Measurements from ENCODE around the gene SRP9. TPM values are rescaled to one million over a fixed set of nuclear protein-coding genes. Genes with fewer than 3 reads are reported as not detected.
A peak's percentile ranks its signal among the peaks of the same experiment; 100 is the strongest.

Gene SRP9, protein sequence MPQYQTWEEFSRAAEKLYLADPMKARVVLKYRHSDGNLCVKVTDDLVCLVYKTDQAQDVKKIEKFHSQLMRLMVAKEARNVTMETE
- polyA plus RNA-seq (2012; ENCODE audit: insufficient read depth, insufficient read length), result 539 TPM

DNA sequence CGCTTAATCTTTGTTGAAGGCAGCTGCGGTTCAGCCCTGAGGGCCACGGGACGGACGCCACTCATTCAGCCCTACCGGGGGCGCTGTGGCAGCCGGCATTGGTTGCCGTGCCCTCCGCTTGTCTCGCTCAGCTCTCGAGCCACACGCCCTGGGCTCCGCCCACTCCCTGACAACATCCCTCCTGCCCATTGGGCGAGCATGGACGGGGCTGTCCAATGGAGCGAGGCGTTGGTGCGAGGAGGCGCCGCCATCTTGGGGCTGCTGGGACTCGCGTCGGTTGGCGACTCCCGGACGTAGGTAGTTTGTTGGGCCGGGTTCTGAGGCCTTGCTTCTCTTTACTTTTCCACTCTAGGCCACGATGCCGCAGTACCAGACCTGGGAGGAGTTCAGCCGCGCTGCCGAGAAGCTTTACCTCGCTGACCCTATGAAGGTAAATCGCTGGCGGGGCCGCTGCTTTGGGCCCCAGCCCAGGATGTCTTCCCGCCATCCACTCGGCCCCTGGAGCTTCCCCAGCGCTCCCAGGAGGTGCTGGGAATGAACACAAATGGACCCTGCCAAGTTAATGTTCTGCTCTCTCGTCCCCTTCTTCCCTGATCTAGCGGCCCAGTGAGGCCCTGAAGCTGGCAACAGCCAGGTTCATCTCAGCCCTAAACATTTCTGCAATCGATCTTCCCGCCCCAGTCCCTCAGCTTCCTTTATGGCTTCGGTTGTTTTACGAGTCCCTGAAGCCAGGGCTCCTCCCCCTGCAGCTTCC lies at the start of gene SRP9:
Gene SRP9, plus strand, starts transcription at position 244 of the 754 bp plus-strand sequence. Its CDS starts 115 bp downstream, at position 359.
- DNase-seq (ENCODE audit: low read depth, low spot score), result peak; percentile 99
- peak within 1 kb of the TSS; percentile 84 for H3K4me3 ChIP-seq (ENCODE audit: low read length)

DNA sequence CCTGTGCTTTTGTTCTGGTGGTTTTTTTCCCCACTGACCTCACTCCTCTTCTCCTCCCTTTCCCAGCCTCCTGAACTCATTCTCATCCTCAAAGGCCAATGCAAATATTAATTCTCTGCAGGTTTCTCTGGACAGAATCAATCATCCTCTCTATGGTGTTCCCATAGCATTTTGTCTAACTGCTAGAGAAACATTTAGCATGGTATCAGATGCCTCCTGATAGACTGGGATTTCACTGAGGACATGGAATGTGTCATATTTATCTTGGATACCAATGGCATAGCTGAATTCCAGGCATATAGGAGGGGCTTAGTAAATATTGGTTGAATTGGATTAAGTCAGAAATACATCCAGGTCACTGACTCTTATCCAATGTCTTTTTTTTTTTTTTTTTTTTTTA lies 46.1 kb upstream of the SRP9 start:
- DNase-seq (ENCODE audit: low read depth, low spot score), result no peak
- no peak overlapping the region for H3K4me3 ChIP-seq (ENCODE audit: low read length)

DNA sequence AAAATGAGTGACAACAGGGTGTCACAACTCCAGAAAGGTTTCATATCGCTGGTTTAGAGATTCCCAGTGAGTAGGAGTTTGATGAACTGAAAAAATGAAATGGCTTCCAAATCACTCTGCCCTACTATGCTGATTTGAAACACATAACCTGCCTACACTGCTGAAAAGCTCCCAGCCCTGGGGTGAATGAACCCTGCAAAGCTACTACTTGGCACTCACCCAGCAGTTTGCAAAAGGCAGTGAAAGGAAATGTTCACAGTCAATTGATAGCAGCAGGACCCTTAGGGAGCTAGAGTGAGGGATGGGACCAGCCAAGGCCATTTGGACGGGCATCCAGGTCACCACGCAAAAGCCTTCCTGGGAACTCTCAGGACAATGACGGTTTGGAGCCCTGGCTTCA lies 44.4 kb upstream of the SRP9 start:
- no peak for DNase-seq (ENCODE audit: low read depth, low spot score)
- H3K4me3 ChIP-seq (ENCODE audit: low read length), result no peak overlapping the region

DNA sequence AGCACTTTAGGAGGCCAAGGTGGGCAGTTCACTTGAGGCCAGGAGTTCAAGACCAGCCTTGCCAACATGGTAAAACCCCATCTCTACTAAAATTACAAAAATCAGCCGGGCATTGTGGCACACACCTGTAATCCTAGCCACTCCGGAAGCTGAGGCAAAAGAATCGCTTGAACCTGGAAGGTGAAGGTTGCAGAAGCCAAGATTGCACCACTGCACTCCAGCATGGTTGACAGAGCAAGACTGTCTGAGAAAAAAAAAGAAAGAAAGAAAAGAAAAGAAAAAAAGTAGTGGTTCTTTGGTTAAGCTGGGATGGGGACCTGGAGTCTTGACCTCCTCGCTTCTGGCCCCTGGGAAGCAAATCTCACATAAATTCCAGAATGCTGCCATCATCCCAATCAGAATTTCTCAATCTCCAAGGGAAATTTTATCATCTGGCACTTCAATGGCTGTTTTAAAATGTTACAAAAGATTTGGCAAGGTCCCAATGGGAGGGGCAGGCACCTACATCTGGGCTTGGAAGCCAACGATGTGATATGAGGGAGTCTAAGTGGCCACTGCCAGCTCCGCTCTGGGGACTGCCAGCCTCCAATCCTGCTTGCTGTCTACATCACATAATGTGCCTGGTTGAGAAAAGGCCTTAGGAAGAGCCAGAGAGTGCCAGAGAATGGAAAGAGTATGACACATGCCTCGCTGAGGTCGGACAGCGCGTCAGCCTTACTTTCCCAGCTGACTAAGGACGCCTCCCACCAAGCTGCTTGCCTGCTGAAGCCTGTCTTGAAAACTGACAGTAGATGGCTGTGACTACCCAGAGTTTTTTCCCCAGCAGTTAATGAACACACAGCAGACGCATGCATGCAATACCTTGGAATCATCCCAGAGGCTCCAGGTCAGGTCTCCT lies 42.1 kb upstream of the SRP9 start:
- no peak for DNase-seq (ENCODE audit: low read depth, low spot score)
- no peak overlapping the region for H3K4me3 ChIP-seq (ENCODE audit: low read length)

DNA sequence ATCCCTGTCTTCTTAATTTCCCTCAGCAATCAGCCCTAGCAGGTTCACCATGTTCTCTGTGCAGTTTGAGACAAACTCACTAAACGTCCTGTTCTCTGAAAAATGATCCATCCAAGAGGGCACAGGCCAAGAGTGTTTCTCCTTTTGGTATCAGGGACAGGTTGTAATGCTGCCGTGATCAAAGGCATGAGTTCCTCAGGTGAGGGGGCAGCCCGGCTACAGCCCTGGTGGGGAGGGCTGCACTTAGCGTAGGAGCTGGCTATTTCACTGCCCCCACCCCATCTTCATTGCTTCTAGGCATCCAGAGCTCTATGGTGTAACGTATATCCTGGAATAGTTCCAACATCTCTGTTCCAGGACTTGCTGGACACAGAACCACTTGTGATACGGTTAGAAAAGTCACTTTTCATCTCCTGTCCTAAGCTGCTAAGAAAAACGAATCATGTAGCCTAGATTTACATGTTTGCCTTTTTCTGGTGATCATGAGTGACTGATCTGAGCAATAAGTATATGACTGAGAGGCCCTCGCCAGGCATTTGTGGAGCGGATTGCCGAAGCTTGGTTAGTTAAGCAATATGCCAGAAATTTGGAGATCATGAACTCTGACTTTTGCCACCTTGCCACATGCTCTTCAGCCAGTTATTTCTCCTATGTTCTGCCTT lies 41.1 kb upstream of the SRP9 start:
- DNase-seq (ENCODE audit: low read depth, low spot score), result no peak
- H3K4me3 ChIP-seq (ENCODE audit: low read length), result no peak overlapping the region

DNA sequence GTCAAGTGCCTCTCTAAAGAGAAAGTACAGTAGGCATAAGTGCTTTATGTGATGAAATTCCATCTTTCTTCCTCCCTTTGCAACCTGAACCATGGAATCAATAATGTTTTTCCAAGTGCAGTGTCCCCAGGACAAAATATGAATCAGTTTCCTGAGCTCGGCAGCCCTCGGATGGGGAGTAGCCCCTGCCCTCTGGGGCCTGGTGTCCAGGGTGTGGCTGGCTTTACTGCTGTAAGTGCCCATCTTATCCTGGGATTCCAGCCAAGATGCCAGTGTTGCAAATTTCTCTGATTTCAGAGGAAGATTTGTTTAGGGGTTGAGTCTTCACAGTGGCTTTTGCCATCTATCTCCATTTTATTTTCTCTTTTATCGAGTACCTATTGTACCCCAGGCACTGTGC lies 40.5 kb upstream of the SRP9 start:
- no peak overlapping the region for H3K4me3 ChIP-seq (ENCODE audit: low read length)
- DNase-seq (ENCODE audit: low read depth, low spot score), result no peak

DNA sequence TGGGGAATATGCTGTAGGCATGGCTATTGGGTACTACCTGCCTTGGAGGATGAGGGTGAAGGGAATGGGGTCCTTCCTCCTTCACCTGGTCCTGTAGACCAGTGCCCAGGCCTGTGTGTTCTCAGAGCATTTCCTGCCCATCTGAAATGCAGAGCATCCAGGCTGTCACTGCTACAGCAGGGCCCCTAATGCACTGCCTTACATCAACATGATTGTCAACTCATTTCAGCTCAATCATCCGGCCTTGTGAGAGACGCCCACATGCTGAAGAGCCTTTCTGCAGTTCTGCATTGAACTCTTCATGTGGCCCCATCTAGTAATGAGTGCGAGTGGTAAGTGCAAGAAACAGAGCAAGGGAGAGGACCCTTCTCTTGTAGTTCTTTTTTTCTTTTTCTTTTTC lies 39.8 kb upstream of the SRP9 start:
- H3K4me3 ChIP-seq (ENCODE audit: low read length), result no peak overlapping the region
- no peak for DNase-seq (ENCODE audit: low read depth, low spot score)

DNA sequence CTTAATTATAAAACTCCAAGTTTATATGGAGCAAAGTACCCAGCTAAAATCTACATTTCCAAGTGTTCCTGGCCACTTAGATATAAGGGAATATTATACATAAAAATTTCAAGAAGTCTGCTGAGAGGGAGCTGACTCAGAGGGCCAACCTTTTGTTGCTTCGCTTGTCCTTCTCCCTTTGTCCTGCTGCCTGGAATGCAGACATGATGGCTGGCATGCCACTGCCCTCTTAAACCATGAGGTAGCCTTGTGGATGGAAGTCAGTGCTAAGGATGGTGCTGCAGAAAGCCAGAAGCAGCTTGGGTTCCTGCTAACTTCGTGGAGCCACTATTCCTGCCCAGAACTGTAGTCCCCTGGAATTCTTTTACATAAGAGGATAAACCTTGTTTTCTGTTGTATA lies 38.9 kb upstream of the SRP9 start:
- DNase-seq (ENCODE audit: low read depth, low spot score), result no peak

DNA sequence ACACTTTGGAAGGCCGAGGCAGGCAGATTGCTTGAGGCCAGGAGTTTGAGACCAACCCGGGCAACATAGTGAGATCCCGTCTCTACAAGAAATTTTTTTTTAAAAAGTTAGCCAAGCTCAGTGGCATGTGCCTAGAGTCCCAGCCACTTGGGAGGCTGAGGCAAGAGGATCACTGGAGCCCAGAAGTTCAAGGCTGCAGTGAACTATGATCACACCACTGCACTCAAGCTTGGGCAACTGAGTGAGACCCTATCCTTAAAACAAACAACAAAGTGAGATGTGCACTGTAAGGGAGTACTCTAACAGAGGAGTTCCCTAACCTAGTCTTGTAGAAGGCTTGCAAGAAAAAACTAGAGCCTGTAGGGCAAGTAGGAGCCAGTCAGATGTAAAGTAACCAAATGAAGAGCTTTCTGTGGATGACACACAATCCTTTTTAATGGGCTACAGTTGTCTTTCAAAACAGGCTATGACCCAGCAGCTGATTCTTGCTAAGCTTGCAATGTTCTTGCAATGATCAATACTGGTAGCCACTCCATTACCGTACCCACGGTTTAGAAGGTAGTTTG lies 38.0 kb upstream of the SRP9 start:
- no peak overlapping the region for H3K4me3 ChIP-seq (ENCODE audit: low read length)

More for the DNA sequence above, 38.9 kb upstream of the SRP9 start:
- no peak overlapping the region for H3K4me3 ChIP-seq (ENCODE audit: low read length)

DNA sequence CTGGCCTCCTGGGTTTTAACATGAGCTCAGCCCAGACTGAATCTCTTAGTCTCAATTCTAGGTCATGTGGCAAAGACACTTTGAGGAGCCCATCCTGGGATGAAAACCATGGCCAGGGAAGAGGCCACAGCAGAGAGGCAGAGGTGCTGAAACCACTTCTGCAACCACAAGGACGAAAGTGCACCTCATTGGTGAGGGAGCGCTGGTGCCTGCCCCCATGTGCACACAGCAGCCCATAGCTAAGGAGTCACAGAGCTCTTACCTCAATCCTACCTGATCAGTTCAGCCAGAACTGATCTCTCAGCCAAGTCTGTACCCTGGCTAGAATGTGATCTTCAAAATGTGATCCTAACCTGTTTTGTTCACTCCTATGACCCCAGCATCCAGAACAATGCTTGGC lies 32.9 kb upstream of the SRP9 start:
- no peak for DNase-seq (ENCODE audit: low read depth, low spot score)

More for the DNA sequence above, 38.0 kb upstream of the SRP9 start:
- no peak for DNase-seq (ENCODE audit: low read depth, low spot score)

DNA sequence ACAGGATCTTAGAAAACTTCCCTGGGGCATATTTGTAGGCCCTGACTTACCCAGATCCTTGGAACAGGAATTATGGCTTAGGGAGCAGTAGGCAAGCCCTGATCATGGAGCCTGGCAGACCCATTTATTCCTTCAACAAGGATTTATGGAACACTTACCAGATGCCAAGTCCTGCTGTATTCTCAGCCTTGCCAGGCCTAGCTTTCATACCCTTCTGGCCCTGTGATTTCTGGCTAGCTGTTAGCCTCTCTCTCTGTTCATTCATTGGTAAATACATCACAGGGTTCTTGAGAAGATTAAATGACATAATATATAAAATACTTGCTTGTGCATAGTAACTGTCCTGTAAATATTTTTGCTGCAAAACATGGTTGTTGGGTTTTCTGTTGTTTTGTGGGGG lies 32.4 kb upstream of the SRP9 start:
- H3K4me3 ChIP-seq (ENCODE audit: low read length), result no peak overlapping the region
- no peak for DNase-seq (ENCODE audit: low read depth, low spot score)

More for the DNA sequence above, 32.9 kb upstream of the SRP9 start:
- H3K4me3 ChIP-seq (ENCODE audit: low read length), result no peak overlapping the region

DNA sequence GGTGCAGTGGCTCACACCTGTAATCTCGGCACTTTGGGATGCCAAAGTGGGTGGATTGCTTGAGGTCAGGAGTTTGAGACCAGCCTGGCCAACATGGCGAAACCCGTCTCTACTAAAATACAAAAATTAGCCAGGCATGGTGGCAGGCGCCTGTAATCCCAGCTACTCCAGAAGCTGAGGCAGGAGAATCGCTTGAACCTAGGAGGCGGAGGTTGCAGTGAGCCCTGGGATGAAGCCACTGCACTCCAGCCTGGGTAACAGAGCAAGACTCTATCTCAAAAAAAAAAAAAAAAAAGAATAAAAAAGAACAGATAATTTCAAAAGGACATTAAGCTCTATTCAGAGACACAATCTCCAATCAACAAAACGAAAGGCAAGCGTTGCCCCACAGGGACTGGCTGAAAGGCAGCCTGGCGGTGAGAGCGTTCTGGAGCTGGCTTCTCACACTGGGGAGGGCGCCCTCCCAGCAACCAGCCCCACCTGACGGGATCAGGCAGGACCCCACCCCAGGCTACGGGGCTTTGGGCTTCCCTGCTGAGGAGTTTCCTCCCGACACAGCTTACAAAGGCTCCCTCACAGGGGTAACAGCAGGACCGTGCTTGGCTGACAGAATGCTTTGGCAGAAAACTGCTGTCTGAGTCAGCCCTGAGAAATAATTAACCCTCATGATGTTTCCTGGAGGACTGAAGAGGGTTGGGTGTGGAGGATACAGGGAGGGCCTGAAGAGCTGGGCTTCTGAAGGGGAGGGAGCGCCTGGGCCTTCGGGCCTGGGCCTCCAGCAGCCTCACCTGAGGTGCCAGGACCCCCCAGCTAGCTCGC lies 31.1 kb upstream of the SRP9 start:
- no peak for DNase-seq (ENCODE audit: low read depth, low spot score)
- no peak overlapping the region for H3K4me3 ChIP-seq (ENCODE audit: low read length)

DNA sequence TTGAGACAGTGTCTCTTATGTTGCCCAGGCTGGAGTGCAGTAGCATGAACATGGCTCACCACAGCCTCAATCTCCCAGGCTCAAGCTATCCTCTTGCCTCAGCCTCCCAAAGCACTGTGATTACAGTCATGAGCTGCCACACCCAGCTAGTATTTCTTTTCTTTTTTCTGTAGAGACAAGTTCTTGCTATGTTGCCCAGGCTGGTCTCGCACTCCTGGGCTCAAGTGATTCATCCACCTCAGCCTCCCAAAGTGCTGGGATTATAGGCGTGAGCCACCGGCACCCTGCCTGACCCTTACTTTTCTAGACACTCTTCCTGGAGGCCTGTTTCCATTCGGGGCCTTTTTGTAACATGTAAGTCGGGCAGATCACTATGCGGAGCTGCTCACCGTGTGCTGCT lies 30.1 kb upstream of the SRP9 start:
- no peak for DNase-seq (ENCODE audit: low read depth, low spot score)
- no peak overlapping the region for H3K4me3 ChIP-seq (ENCODE audit: low read length)

DNA sequence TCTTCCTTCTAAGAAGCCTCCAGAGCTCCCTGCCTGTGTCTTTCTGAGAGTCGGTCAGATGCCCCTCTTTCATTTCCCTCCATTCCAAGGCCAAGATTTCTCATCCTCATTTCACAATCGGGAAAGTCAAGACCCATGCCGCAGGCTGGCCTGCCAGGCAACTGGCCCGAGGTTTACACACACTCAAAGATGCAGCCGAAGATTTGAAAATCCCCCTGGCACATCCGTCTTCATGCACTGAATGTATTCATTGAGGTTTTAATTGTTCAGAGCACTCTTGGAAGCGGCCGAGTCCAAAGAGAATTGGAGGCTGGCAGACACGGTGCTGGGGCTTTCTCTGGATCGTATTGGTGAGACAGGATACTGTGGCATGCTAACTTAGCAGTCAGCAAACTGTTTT lies 29.1 kb upstream of the SRP9 start:
- H3K4me3 ChIP-seq (ENCODE audit: low read length), result no peak overlapping the region
- DNase-seq (ENCODE audit: low read depth, low spot score), result no peak

DNA sequence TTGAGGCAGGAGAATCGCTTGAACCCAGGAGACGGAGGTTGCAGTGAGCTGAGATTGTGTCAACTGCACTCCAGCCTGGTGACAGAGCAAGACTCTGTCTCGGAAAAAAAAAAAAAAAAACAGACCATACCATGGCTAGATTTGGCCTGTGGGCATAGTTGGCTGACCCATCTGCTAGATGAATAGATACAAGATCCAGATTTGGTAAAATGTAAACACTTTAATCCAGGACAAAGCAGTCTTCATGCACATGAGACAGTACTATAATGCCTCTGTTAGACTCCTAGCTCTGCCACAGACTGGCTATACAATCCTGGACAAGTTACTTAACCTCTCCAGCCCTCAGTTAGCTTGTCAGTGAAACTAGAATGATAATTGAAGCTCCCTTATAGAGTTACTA lies 27.9 kb upstream of the SRP9 start:
- H3K4me3 ChIP-seq (ENCODE audit: low read length), result no peak overlapping the region
- DNase-seq (ENCODE audit: low read depth, low spot score), result no peak

DNA sequence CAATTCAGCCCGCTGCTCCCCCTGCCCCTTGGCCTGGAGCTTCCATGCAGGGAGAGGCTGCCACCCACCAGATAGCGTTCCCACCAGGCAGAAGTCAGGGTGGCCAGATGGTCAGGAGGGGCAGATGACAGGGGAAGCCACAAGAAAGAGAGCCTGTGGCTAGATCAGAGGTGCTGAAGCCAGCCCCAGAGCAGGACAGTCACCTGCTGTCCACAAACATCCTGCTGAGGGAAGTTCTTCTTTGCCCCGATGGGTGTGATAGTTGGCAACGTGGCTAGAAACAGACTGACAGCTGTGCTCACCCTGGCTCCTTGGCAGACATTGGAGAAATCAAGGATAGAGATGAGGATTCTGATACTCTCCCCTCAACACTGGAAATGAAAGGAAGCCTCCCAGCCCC lies 27.2 kb upstream of the SRP9 start:
- no peak overlapping the region for H3K4me3 ChIP-seq (ENCODE audit: low read length)
- DNase-seq (ENCODE audit: low read depth, low spot score), result no peak

DNA sequence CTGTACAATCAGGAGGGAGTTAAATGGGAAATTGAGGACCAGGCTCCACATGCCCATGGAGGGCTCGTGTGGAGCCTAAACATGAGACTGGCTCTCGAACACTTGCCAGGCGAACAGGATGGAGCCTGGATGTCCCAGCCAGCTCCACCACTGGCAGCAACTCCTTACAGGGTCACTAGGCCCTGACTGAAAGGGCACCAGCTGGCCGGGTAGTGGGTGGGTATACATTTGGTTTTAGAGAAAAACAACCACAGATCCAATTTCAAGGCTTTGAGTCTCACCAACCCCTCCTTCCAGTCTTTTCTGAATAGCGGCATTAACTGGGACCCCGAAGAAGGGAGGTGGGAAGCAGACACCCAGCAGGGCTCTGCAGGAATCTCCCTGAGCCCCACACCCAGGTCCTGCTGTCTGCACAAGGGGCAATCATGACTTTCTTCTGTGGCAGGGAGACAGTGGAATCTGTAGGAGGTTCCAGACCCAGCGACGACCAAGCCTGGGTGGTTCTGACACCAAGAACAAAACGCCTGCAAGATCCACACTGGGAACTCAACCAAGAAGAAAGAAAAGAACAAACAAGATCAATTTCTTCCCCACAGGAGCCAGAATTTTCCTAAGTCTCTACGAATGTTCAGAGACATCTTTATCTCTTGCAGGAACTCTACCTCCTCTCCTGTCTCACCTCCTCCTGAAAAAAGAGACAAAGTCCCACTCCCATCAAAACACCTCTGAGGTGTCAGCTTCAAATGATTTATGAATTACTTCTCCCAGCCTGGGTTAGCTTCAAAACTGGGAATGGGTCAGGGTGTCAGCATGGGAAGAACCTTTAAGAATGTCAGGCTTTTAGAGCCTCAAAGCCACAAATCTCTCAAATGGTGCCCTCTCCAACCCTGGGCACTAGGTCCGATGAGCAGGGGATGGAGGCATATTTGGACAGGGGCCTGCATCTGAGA lies 26.5 kb upstream of the SRP9 start:
- no peak for DNase-seq (ENCODE audit: low read depth, low spot score)
- no peak overlapping the region for H3K4me3 ChIP-seq (ENCODE audit: low read length)

Data from Jurkat, Clone E6-1 (cell line).